RWPE2 (cell line): ENCODE results near the gene NCAPD2.
"Not testable (repeated sequence)": the region's sequence is repeated elsewhere in the genome, so short reads cannot be mapped to it uniquely, and the experiment has no call there.

Experiments
- ATAC-seq: fragments of 200-7000 bp; cut with Tn5 transposase; 3 replicates; pipeline ENCODE4 v1.9.1; 2021; ENCODE audit warnings: low read depth
- DNase-seq: peaks from one replicate; pipeline ENCODE4 v3.0.0-alpha.2; 2020; ENCODE audit warnings: low spot score
- H3K27ac ChIP-seq: fragments of 450-650 bp; 2 replicates; pipeline ENCODE4 v1.5.1; 2017; ENCODE audit warnings: mild to moderate bottlenecking; ENCODE audit not compliant: poor library complexity, severe bottlenecking
- H3K27me3 ChIP-seq: fragments of 250-450 bp; sonication (Bioruptor Pico); 2 replicates; pipeline ENCODE4 v1.5.1; 2021; ENCODE audit warnings: mild to moderate bottlenecking, moderate library complexity; ENCODE audit not compliant: insufficient read depth, poor library complexity, severe bottlenecking
- H3K36me3 ChIP-seq: fragments of 250-450 bp; sonication (Bioruptor Pico); 2 replicates; pipeline ENCODE4 v1.5.1; 2020; ENCODE audit warnings: low read depth, mild to moderate bottlenecking, moderate library complexity
- H3K4me1 ChIP-seq: fragments of 250-450 bp; sonication (Bioruptor Pico); 2 replicates; pipeline ENCODE4 v1.5.1; 2021; ENCODE audit warnings: mild to moderate bottlenecking, moderate library complexity; ENCODE audit not compliant: insufficient read depth, poor library complexity, severe bottlenecking
- H3K4me3 ChIP-seq: fragments of 250-450 bp; sonication (Bioruptor Pico); 2 replicates; pipeline ENCODE4 v1.5.1; 2021; ENCODE audit warnings: mild to moderate bottlenecking, moderate library complexity; ENCODE audit not compliant: severe bottlenecking
- H3K9me3 ChIP-seq: fragments of 250-450 bp; sonication (Bioruptor Pico); 2 replicates; pipeline ENCODE4 v1.5.1; 2021; ENCODE audit warnings: mild to moderate bottlenecking, moderate library complexity; ENCODE audit not compliant: severe bottlenecking
- TF ChIP-seq, protein P1 (sequence below): fragments of 450-650 bp; IDR thresholded peaks from one replicate; pipeline ENCODE4 v1.5.1; 2017; ENCODE audit warnings: mild to moderate bottlenecking, moderate library complexity; ENCODE audit not compliant: poor library complexity, severe bottlenecking

NCAPD2 gene

DNA sequence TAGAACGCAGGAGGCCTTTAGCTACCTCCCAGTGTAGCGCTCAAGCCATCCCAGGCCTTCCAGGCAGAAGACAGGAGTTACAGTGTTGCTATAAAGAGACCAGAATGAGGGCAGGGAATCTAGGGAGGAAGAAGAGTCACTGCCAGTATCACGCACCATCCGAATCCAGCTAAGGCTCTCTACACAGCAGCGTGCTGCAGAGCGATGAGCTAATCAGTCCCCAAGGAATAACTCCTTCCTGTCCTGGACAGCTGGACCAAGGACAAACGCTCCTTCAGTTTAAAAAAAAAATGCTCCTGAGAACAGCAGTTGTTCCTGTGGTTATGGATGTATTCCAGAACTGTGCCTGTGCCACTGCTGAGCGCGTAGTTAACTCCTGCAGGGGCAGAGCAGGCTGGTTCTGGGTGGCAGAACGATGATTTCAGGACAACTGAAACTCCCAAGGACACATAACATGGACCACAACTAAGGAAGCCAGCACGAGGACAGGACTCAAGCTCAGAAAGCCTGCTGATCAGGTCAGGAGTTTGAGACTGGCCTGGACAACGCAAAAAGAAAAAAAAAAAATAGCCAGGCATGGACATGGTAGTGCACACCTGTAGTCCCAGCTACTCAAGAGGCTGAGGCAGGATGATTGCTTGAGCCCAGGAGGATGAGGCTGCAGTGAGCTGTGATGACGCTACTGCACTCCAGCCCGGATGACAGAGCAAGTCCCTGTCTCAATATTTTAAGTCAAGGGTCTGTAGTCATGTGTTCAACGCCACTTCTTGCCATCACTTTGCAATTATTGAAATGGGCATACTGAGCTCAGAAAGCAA lies 59.4 kb downstream of the NCAPD2 start:
- H3K27me3 ChIP-seq, result no peaks in the 10 kb centered on the region
- peaks cover 24% of the 10 kb centered on the region for H3K4me1 ChIP-seq
- TF ChIP-seq, protein P1, sequence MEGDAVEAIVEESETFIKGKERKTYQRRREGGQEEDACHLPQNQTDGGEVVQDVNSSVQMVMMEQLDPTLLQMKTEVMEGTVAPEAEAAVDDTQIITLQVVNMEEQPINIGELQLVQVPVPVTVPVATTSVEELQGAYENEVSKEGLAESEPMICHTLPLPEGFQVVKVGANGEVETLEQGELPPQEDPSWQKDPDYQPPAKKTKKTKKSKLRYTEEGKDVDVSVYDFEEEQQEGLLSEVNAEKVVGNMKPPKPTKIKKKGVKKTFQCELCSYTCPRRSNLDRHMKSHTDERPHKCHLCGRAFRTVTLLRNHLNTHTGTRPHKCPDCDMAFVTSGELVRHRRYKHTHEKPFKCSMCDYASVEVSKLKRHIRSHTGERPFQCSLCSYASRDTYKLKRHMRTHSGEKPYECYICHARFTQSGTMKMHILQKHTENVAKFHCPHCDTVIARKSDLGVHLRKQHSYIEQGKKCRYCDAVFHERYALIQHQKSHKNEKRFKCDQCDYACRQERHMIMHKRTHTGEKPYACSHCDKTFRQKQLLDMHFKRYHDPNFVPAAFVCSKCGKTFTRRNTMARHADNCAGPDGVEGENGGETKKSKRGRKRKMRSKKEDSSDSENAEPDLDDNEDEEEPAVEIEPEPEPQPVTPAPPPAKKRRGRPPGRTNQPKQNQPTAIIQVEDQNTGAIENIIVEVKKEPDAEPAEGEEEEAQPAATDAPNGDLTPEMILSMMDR, result no peak
- H3K4me3 ChIP-seq, result no peak overlapping the region
- ATAC-seq (no peak), DNase-seq (no peak)
- H3K36me3 ChIP-seq, result peaks cover 20% of the 10 kb centered on the region
- H3K9me3 ChIP-seq, result no peaks in the 10 kb centered on the region
- H3K27ac ChIP-seq, result no peak overlapping the region

DNA sequence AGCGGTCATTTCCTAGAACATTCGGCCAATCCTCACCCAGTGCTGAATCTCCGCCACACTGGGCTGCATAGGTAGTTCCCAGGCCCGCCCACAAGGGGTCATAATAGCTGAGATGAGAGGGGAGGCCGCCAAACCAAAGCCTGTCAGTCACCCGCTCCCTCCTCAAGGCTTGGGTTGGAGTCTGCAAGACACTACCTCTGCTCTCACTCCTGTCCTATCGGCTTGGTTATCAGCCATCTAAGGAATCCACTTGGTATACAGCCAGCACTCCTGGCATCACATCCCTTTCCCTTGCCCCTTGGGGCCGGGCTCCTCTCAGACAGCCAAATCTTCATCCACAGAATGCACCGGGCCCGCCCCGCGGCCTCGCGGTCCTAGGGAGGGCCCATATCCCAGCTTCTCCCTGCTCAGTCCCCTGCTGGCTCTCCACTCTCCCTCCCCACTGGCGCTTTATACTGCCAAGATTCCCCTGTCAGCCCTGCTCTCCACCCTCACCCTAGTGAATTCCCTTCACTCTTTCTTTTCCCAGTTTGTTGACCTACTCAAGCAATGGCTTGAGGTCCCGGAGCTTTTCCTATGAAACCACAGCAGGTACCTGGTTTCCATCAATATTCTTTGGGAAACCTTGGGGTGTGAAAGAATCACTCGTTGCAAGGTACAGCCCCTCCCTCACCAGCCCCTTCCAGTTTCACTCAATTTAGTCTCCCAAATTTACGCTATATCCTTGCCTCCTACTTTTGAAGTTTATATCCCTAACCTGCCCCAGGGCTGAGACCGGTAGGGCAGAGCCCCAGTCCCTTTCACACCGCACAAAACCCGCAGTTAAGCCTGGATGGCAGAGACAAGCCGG lies 60.5 kb downstream of the NCAPD2 start:
- Histone ChIP-seq H3K9me3 (no peaks in the 10 kb centered on the region), H3K27ac (no peak overlapping the region), H3K27me3 (no peaks in the 10 kb centered on the region), H3K36me3 (peaks cover 31% of the 10 kb centered on the region), H3K4me1 (peaks cover 13% of the 10 kb centered on the region), H3K4me3 (no peak overlapping the region)
- DNase-seq (no peak), ATAC-seq (peak; percentile 60)
- TF ChIP-seq, protein P1, result peak; percentile 55

DNA sequence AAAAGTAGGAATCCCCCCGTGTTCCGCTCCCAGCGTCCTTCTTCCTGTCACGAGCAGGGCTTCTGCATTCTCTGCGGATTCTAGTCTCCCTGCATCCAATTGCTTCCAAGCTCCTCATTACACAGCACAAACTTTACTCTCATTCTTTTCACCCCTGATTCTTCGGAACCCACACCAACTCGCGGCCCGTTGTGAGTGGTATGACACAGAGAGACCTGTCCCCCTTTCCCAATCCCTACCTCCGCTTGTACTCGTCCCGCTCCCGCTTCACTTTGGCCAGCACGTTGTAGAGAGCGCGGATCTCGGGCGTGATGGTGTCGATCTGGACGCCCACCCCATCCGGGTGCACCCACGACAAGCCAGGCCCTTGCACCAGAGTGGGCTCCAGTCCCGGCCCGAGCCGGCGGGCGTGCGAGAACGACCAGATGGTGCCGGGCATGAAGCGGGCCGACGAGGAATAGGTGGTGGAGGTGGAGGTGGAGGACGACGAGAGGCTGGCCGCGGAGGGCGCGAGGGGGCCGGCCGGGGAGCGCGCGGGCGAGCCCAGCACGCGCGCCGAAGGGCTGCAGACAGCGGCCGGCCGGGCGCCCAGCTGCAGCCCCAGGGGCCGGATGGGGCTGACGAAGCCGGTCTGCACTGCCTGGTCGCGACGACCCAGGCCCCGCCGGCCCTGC lies 61.3 kb downstream of the NCAPD2 start:
- no peaks in the 10 kb centered on the region for H3K9me3 ChIP-seq
- peaks cover 13% of the 10 kb centered on the region for H3K4me1 ChIP-seq
- ATAC-seq, result no peak
- TF ChIP-seq, protein P1, result no peak
- no peak for DNase-seq
- peaks cover 38% of the 10 kb centered on the region for H3K36me3 ChIP-seq
- no peaks in the 10 kb centered on the region for H3K27me3 ChIP-seq
- H3K27ac ChIP-seq, result no peak overlapping the region
- no peak overlapping the region for H3K4me3 ChIP-seq

DNA sequence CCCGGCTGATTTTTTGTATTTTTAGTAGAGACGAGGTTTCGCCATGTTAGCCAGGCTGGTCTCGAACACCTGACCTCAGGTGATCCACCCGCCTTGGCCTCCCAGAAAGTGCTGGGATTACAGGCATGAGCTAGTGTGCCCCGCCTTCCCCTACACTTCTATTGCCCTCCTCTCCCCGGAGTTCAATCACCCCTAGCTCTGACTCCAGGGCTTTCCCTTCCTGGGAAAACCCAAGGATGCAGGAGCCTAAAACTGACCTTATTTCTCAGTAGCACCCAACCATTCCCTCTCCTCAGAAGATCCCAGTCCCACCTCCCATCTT lies 62.6 kb downstream of the NCAPD2 start:
- H3K36me3 ChIP-seq, result peaks cover 52% of the 10 kb centered on the region
- ATAC-seq, result not testable (repeated sequence)

DNA sequence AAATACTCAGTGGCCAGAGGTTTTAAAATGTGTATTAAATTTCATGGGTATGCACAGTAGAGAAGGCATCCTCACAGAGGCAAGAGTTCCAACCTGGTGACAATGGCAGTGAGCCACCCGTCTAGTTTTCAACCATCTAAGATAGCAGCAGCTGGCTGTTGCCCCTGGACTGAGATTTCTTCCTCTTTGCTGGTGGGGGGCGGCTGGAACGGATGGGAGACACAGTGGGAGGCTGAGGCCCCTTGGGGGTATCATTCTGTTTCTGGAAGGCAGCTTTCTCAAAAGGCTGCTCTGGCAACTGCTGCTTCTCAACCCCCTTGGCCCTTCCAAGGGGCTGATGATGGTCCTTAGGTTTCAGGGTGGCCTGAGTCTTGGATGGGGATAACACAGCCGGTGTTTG lies 63.0 kb downstream of the NCAPD2 start:
- Histone ChIP-seq H3K36me3 (peaks cover 56% of the 10 kb centered on the region), H3K27ac (no peak overlapping the region), H3K27me3 (no peaks in the 10 kb centered on the region), H3K4me1 (peaks cover 6% of the 10 kb centered on the region), H3K4me3 (no peak overlapping the region), H3K9me3 (no peaks in the 10 kb centered on the region)
- ATAC-seq (no peak), DNase-seq (no peak)
- TF ChIP-seq, protein P1, result no peak

More for the DNA sequence above, 62.6 kb downstream of the NCAPD2 start:
- not testable (repeated sequence) for H3K27ac ChIP-seq, DNase-seq, H3K4me3 ChIP-seq, H3K27me3 ChIP-seq, H3K9me3 ChIP-seq
- H3K4me1 ChIP-seq, result peaks cover 10% of the 10 kb centered on the region
